Activated CD8-positive, alpha-beta memory T cell treated with anti-CD3 and anti-CD28 coated beads for 48 hours (primary cell): Measurements from ENCODE around the gene PEX13.
A peak's percentile ranks its signal among the peaks of the same experiment; 100 is the strongest.
"Not testable (repeated sequence)": the region's sequence is repeated elsewhere in the genome, so short reads cannot be mapped to it uniquely, and the experiment has no call there.

Experiments
- DNase-seq, 3 experiments: peaks; one replicate each; pipeline ENCODE4 v3.0.0-alpha.2; 2020; ENCODE audit warnings: low read depth in 2 of 3, low spot score in 2 of 3

The PEX13 gene

GRCh38 chr2:61017556-61018317, at the start of gene PEX13, which contains the start of gene PUS10:
Gene PEX13 (plus strand): TSS chr2:61017720. CDS start chr2:61017760, 40 bp downstream.
Gene PUS10 (minus strand): TSS chr2:61018255. CDS start chr2:61011890, 6,365 bp downstream.
- peak in 2 of 3 experiments; percentile 52 to 65 for DNase-seq

DNA sequence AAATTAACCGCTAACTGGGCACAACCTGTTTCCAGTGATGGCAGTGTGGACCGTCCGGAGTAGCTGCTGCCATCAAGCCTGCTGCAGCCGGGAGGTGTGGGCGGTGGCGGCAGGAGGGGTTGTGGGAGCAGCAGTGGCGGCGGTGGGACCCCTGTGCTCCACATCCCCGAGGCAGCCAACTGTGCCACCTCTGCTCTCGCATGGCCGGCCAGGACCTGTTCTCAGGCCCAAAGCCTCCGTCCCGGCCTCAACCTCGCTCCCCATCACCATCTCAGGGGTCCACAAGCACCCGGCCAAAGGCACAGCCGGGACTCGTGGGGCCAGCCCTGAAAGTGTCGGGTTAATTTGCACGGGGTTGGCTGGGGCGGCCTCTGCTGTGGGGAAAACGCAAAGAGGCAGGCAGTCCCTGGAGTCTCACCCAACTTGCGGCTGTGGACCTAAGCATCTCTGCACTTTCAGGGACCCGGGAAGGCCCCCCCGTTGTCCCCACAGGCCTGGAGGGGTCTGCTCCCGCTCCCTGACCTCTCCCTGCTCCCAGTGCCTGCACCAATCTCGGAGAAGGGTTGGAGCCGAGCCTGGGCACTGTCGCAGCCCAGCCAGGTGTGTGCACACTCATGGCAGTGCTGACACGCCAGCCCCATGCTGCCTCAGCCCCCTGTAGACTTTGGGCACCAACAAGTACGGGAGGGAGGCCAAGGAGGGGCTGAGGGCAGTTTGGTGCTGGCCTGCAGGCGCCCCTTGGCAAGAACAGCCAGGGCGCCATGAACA, 44.4 kb upstream of the PEX13 start:
- no peak for DNase-seq

DNA sequence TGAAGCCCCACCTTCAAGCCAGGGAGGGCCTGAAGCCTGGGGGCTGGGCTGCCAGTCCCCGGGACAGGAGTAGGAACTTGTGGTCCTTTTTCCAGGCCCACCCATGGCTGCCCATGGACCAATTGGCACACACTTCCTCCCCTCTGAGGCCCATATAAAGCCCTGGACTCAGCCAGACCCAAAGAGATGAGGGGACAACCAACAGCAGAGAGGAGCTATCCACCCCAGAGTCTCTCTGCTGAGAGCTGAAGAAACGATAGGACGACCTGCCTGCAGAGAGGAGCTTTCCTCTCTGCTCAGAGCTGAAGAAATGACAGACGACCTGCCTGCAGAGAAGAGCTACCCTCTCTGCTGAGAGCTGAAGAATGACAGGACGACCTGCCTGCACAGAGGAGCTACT, 43.8 kb upstream of the PEX13 start:
- no peak for DNase-seq

DNA sequence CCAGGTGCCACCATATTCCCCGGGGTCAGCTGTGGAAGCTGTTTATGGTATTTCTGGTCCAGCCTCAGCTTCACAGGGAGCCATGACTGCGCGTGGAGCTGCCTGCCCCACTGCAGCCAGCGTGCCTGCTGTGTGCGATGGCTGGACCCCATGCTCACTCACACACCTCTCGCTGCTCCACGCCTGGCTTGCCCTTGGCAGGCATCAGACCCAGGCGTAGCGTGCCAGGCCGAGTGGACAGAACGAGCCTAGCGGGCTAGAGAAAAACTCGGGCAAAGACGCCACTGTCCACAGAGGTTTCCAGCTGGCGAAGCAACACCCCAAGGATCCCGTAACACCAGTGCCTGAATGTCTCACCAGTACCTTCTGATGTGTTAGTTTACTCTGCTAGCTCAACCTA, 42.9 kb upstream of the PEX13 start:
- no peak for DNase-seq

DNA sequence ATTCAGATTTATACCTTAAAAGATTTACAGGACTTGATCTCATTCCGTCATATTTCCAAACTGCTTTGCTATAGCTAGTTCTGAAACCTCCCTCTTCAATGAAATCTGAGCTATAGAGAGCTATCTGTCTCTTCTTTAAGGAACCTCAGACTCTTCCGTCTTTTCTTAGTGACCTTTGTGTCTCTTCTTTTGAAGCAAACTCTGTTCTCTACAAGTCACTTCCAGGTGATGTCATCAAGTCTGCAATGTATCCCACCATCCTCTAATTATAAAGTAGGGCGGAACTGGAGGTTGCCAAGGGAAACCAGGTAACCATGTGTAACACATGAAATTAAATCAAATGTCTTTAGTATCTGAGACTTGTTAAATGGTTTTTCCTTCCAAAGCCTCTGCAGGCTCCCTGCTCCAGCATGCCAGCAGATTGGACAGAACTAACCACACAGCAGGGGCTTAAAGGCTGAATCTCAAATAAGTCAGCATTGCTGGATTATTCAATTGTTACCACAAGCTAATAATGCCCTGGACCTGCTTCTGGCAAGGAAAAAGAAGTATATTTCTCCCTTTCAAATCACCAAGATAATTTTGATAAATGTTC, 41.2 kb upstream of the PEX13 start:
- no peak for DNase-seq

DNA sequence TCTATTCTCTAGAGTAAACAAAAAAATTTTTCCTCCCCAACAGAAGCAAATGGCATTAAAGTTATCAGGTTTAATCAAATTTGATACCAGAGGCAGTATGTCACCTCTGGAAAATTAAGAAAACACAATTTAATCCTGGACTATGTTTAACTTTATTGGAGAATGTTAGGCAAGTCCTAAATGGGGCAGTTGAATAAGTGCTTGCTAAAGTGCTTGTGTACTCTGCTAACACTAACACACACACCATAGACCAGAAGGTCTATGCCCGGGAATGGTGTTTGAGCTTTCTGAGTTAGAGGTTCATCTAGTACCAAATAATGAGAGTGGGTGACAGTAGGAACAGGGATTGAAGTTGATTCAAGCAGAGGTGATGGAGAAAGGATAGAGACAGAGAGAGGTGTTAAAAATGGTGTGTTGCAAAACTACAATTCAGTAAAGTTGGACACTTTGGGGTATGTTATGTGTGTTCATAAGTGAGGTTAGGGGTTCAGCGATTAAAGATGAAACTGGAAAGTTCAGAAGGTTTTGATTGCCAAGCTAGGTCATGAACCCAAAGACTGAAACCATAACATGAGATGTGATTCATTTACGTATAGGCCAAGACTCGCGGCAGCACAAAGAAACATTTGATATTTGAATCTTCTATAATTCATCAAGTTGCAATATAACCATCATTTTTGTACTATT, 40.5 kb upstream of the PEX13 start:
- no peak for DNase-seq

GRCh38 chr2:60977562-60977895, 40.0 kb upstream of the PEX13 start:
- DNase-seq: no peak

GRCh38 chr2:60979231-60979630, 38.3 kb upstream of the PEX13 start:
- DNase-seq: no peak

GRCh38 chr2:60980071-60980815, 37.3 kb upstream of the PEX13 start:
- DNase-seq: no peak

- not testable (repeated sequence) for DNase-seq
These were observed 35.5 kb upstream of the PEX13 start for GRCh38 chr2:60982066-60982465.

- no peak for DNase-seq
These were observed 32.8 kb upstream of the PEX13 start for GRCh38 chr2:60984720-60985119.

GRCh38 chr2:60987041-60987440, 30.5 kb upstream of the PEX13 start:
- DNase-seq: no peak

DNA sequence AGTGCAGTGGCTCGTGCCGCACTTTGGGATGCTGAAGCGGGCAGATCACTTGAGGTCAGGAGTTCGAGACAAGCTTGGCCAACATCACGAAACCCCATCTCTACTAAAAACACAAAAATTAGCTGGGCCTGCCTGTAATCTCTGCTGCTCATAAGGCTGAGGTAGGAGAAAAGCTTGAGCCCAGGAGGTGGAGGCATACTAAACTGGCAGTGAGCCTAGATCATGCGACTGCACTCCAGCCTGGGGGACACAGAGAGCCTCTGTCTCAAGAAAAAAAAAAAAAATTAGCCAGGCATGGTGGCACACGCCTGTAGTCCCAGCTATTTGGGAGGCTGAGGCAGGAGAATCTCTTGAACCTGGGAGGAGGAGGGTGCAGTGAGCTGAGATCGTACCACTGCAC, 29.9 kb upstream of the PEX13 start:
- not testable (repeated sequence) for DNase-seq

GRCh38 chr2:60989259-60989658, 28.3 kb upstream of the PEX13 start:
- no peak for DNase-seq

DNA sequence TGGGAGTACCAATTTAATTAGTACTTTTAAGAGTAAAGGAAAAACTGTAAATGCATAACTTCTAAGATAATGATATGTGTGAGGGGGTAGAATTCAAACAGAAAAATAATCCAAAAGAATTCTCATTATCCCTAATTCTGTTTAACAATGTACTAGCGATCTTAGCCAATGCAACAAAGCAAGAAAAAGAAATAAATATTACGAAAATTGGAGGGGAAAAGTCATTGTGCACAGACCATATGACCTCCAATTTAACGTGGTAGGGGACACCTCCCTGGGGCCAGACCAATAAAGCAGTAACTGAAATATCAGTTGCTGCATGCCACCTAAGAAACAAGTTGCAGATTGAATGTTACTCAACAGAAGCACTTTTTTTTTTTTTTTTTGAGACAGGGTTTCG, 25.9 kb upstream of the PEX13 start:
- no peak for DNase-seq

GRCh38 chr2:60992985-60993392, 24.5 kb upstream of the PEX13 start:
- DNase-seq: no peak

- DNase-seq: no peak
These were observed 23.4 kb upstream of the PEX13 start for GRCh38 chr2:60994131-60994530.

GRCh38 chr2:60998628-60999545, 18.6 kb upstream of the PEX13 start:
- DNase-seq: no peak

DNA sequence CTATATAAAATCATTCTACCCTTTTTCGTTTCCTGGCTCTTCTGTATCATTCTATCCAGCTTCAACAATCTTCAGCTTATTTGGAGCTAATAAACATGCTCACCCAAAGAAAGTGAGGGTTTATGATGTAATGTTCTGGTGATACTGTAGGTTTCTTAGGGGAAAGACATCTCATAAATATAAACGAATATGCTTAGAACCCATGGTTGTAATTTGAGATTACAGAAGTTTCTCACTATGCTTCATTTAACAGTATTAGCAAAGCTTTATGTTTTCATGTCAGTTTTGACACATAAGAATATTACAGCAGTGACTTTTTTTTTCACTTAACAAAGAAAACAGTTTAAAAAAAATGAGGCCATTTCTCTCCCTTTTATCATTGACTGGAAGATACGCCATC, 11.8 kb upstream of the PEX13 start:
- no peak for DNase-seq
